Measurements from ENCODE around the gene LRP1. TPM values are rescaled to one million over a fixed set of nuclear protein-coding genes. Genes with fewer than 3 reads are reported as not detected.

LRP1 gene
- total and polyA plus RNA-seq, 2 experiments from 2014 or later = 26.6 to 145 TPM

- TF ChIP-seq CREB1 (CRISPR knock-in tag; IDR thresholded peaks at IDR 0.05; ENCODE audit: low read depth) = no peak
- TF ChIP-seq STAT1 (IDR thresholded peaks at IDR 0.05; ENCODE audit: unreplicated experiment) = no peak
- TF ChIP-seq ETS1 (IDR thresholded peaks at IDR 0.05) = no peak
Measured at GRCh38 chr12:57165741-57166140, 37.5 kb downstream of the LRP1 start (continued).

GRCh38 chr12:57166971-57167371 lies 38.7 kb downstream of the LRP1 start:
- DNase-seq (ENCODE audit: low spot score) = no peak
- Histone ChIP-seq H3K36me3 (ENCODE audit: insufficient read depth) (peaks cover 38% of the 10 kb centered on the region), H3K27ac (ENCODE audit: low read depth) (no peak overlapping the region), H3K27me3 (ENCODE audit: insufficient read depth) (no peaks in the 10 kb centered on the region), H3K4me2 (no peak overlapping the region), H2AFZ (no peak overlapping the region), H3K79me2 (replicated peaks; ENCODE audit: insufficient read depth) (no peaks in the 10 kb centered on the region), H3K4me1 (ENCODE audit: insufficient read depth) (no peaks in the 10 kb centered on the region), H3F3A (replicated peaks; ENCODE audit: low read depth) (peaks cover 9% of the 10 kb centered on the region; the same call in 1 of the 2 replicates), H4K20me1 (replicated peaks; ENCODE audit: insufficient read depth) (peaks cover 13% of the 10 kb centered on the region; the same call in 1 of the 2 replicates), H3K9me2 (ENCODE audit: insufficient read depth) (no peaks in the 10 kb centered on the region), H3K4me3 (no peak overlapping the region)
- H3K36me3 Mint-ChIP-seq (ENCODE audit: low read depth) = peaks cover 89% of the 10 kb centered on the region
- peaks cover 13% of the 10 kb centered on the region for H3K27me3 Mint-ChIP-seq (ENCODE audit: insufficient read depth, low read depth, poor library complexity)
- no peaks in the 10 kb centered on the region; the same call in 2 of the 3 replicates for H3K9me3 Mint-ChIP-seq
- H3K4me3 Mint-ChIP-seq = no peak overlapping the region
- no peak for TF ChIP-seq CTCF (conservative IDR thresholded peaks at IDR 0.05; ENCODE audit: low read depth in 2 of 2)
- TF ChIP-seq REST (IDR thresholded peaks at IDR 0.05; ENCODE audit: unreplicated experiment) = no peak
- TF ChIP-seq CREB1 (CRISPR knock-in tag; IDR thresholded peaks at IDR 0.05; ENCODE audit: low read depth) = no peak
- no peak for TF ChIP-seq NANOG (IDR thresholded peaks at IDR 0.05; ENCODE audit: borderline replicate concordance)
- no peak for TF ChIP-seq EZH2 (IDR thresholded peaks at IDR 0.05; ENCODE audit: low read depth, unreplicated experiment)
- TF ChIP-seq ETS1 (IDR thresholded peaks at IDR 0.05) = no peak
- TF ChIP-seq POLR2AphosphoS5 (IDR thresholded peaks at IDR 0.05; ENCODE audit: low read depth) = no peak
- no peak for TF ChIP-seq ZNF462 (CRISPR knock-in tag; IDR thresholded peaks at IDR 0.05)
- TF ChIP-seq JUNB (IDR thresholded peaks at IDR 0.05; ENCODE audit: unreplicated experiment) = no peak
- H3K27ac Mint-ChIP-seq = no peak overlapping the region
- H3K4me1 Mint-ChIP-seq = peaks cover 6% of the 10 kb centered on the region
- no peak for ATAC-seq
